Measurements from ENCODE around the gene ALDH3A2.

The ALDH3A2 gene

GRCh38 chr17:19648475-19649273 is at the start of gene ALDH3A2:
Gene ALDH3A2, plus strand, starts transcription at chr17:19648751. Its CDS starts 221 bp downstream, at chr17:19648972.
- no peak for FAIRE-seq

GRCh38 chr17:19610311-19610710 is 38.2 kb upstream of the ALDH3A2 start:
- FAIRE-seq, result no peak

GRCh38 chr17:19610879-19611278 is 37.7 kb upstream of the ALDH3A2 start:
- no peak for FAIRE-seq

- FAIRE-seq, result no peak
Observed at GRCh38 chr17:19613979-19614378, 34.6 kb upstream of the ALDH3A2 start.

GRCh38 chr17:19614900-19615299 is 33.7 kb upstream of the ALDH3A2 start:
- no peak for FAIRE-seq

- no peak for FAIRE-seq
Observed at GRCh38 chr17:19618015-19618414, 30.5 kb upstream of the ALDH3A2 start.

GRCh38 chr17:19619705-19620325 is 28.7 kb upstream of the ALDH3A2 start:
- FAIRE-seq, result no peak

GRCh38 chr17:19621697-19622096 is 26.9 kb upstream of the ALDH3A2 start:
- no peak for FAIRE-seq

- no peak for FAIRE-seq
Observed at GRCh38 chr17:19626079-19626478, 22.5 kb upstream of the ALDH3A2 start.

GRCh38 chr17:19629449-19629848 is 19.1 kb upstream of the ALDH3A2 start:
- FAIRE-seq, result no peak

GRCh38 chr17:19630035-19630434 is 18.5 kb upstream of the ALDH3A2 start:
- no peak for FAIRE-seq

- FAIRE-seq, result no peak
Observed at GRCh38 chr17:19630661-19631060, 17.9 kb upstream of the ALDH3A2 start.

- no peak for FAIRE-seq
Observed at GRCh38 chr17:19631905-19632304, 16.6 kb upstream of the ALDH3A2 start.

- no peak for FAIRE-seq
Observed at GRCh38 chr17:19641687-19642372, 6.7 kb upstream of the ALDH3A2 start.

- FAIRE-seq, result no peak
Observed at GRCh38 chr17:19642373-19642893, 6.1 kb upstream of the ALDH3A2 start.

GRCh38 chr17:19644493-19645210 is 3.9 kb upstream of the ALDH3A2 start:
- FAIRE-seq, result no peak

- no peak for FAIRE-seq
Observed at GRCh38 chr17:19645734-19646201, 2.8 kb upstream of the ALDH3A2 start.

GRCh38 chr17:19646788-19647696 is 1.5 kb upstream of the ALDH3A2 start:
- FAIRE-seq, result no peak

- FAIRE-seq, result no peak
Observed at GRCh38 chr17:19647697-19648474, 665 bp upstream of the ALDH3A2 start.

GRCh38 chr17:19649274-19649541 is 657 bp downstream of the ALDH3A2 start:
- FAIRE-seq, result no peak

GRCh38 chr17:19650826-19651225 is 2.3 kb downstream of the ALDH3A2 start:
- no peak for FAIRE-seq
